ENCODE results near the gene PHF1.
"Not testable (repeated sequence)": the region's sequence is repeated elsewhere in the genome, so short reads cannot be mapped to it uniquely, and the experiment has no call there.

PHF1 gene

DNA sequence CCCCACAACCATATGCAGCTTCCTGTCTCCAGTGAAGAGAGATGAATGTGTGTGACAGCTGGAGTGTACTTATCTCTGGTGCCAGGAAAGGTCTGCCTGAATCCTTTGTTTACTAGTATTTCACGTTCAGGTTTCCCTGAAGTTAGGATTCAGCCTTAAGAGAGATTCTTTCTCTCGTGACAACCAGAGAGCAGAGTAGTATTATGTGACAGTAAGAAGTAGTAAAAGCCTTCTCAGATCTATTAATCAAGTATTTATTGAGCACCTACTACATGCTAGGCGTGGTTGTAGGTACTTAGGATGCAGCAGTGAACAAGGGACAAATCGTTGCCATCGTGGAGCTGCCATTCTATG, 18.2 kb upstream of the PHF1 start:
- Histone ChIP-seq H3K4me1 (ENCODE audit: control insufficient read depth, insufficient read depth, low read length) (peaks cover 10% of the 10 kb centered on the region), H3K9me3 (ENCODE audit: control insufficient read depth, insufficient read depth, low read depth, low read length) (no peaks in the 10 kb centered on the region), H3K27ac (ENCODE audit: extremely low read depth, low read depth, low read length) (peak overlapping the region; percentile 80; the same call in 1 of the 2 replicates), H3K4me3 (ENCODE audit: low read depth, low read length) (peak overlapping the region; percentile 82), H3K36me3 (ENCODE audit: control insufficient read depth in 2 of 2, insufficient read depth in 1 of 2, low read length in 2 of 2) (peaks cover 6 to 18% of the 10 kb centered on the region in 2 experiments; a peak in 2 of 3 replicates)
- TF ChIP-seq, protein P1, sequence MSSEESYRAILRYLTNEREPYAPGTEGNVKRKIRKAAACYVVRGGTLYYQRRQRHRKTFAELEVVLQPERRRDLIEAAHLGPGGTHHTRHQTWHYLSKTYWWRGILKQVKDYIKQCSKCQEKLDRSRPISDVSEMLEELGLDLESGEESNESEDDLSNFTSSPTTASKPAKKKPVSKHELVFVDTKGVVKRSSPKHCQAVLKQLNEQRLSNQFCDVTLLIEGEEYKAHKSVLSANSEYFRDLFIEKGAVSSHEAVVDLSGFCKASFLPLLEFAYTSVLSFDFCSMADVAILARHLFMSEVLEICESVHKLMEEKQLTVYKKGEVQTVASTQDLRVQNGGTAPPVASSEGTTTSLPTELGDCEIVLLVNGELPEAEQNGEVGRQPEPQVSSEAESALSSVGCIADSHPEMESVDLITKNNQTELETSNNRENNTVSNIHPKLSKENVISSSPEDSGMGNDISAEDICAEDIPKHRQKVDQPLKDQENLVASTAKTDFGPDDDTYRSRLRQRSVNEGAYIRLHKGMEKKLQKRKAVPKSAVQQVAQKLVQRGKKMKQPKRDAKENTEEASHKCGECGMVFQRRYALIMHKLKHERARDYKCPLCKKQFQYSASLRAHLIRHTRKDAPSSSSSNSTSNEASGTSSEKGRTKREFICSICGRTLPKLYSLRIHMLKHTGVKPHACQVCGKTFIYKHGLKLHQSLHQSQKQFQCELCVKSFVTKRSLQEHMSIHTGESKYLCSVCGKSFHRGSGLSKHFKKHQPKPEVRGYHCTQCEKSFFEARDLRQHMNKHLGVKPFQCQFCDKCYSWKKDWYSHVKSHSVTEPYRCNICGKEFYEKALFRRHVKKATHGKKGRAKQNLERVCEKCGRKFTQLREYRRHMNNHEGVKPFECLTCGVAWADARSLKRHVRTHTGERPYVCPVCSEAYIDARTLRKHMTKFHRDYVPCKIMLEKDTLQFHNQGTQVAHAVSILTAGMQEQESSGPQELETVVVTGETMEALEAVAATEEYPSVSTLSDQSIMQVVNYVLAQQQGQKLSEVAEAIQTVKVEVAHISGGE (tag by site-specific recombination; conservative IDR thresholded peaks at IDR 0.05; ENCODE audit: low read depth): no peak
- peak; percentile 99 for TF ChIP-seq ZNF664 (tag by site-specific recombination; IDR thresholded peaks at IDR 0.05)
- ChIA-PET POLR2A (interaction anchor here (0.6 to 1.4 kb wide), 2 partner anchors 14 to 75 kb away, joined by 3 to 4 read pairs; partner anchors contain the start of gene ZBTB22), CTCF (interaction anchor here (0.6 to 1.1 kb wide), 4 partner anchors 16 to 524 kb away, joined by 3 to 5 read pairs (median 3); partner anchors contain the start of gene ZBTB9)

- H3K9me3 ChIP-seq (ENCODE audit: control insufficient read depth, insufficient read depth, low read depth, low read length): no peaks in the 10 kb centered on the region
- peak; percentile 35; the same call in 1 of the 2 replicates for TF ChIP-seq ZNF366 (tag by site-specific recombination; conservative IDR thresholded peaks at IDR 0.05)
- TF ChIP-seq ZNF654 (tag by site-specific recombination; IDR thresholded peaks at IDR 0.05; ENCODE audit: low read depth): 0 out of 2 replicates have a peak, but pooled peaks have one; percentile 4
- TF ChIP-seq PRDM1 (tag by site-specific recombination; IDR thresholded peaks at IDR 0.05): peak; percentile 46; the same call in 1 of the 2 replicates
- no peak for TF ChIP-seq ZNF350 (tag by site-specific recombination; IDR thresholded peaks at IDR 0.05)
- 0 out of 2 replicates have a peak, but pooled peaks have one; percentile 1 for TF ChIP-seq HOXD13 (CRISPR knock-in tag; IDR thresholded peaks at IDR 0.05; ENCODE audit: borderline replicate concordance)
- peaks cover 10% of the 10 kb centered on the region for H3K4me1 ChIP-seq (ENCODE audit: control insufficient read depth, insufficient read depth, low read length)
- H3K36me3 ChIP-seq (ENCODE audit: control insufficient read depth in 2 of 2, insufficient read depth in 1 of 2, low read length in 2 of 2): peaks cover 6 to 22% of the 10 kb centered on the region in 2 experiments; a peak in 2 of 3 replicates
- H3K27ac ChIP-seq (ENCODE audit: extremely low read depth, low read depth, low read length): no peak overlapping the region
- POLR2A ChIA-PET: interaction anchor here (1.4 kb wide), 1 partner anchor 75 kb away, joined by 4 read pairs; the partner anchor contains the start of gene ZBTB22
- peak overlapping the region; percentile 82 for H3K4me3 ChIP-seq (ENCODE audit: low read depth, low read length)
- CTCF ChIA-PET: interaction anchor here (0.6 kb wide), 1 partner anchor 61 kb away, joined by 3 read pairs; the partner anchor contains the start of gene ZBTB9
Observed at GRCh38 chr6:33392979-33393378, 17.8 kb upstream of the PHF1 start.

- TF ChIP-seq ZNF133 (tag by site-specific recombination; IDR thresholded peaks at IDR 0.05) (no peak), ZNF530 (tag by site-specific recombination; IDR thresholded peaks at IDR 0.05; ENCODE audit: low read depth) (no peak), ZNF302 (tag by site-specific recombination; IDR thresholded peaks at IDR 0.05; ENCODE audit: low read depth) (no peak), ZFP37 (tag by site-specific recombination; IDR thresholded peaks at IDR 0.05) (no peak), ZNF670 (tag by site-specific recombination; IDR thresholded peaks at IDR 0.05; ENCODE audit: low read depth) (no peak), MZF1 (tag by site-specific recombination; IDR thresholded peaks at IDR 0.05; ENCODE audit: borderline replicate concordance) (no peak), TRIM28 (IDR thresholded peaks at IDR 0.05; ENCODE audit: borderline replicate concordance, low read length) (no peak), ZNF837 (tag by site-specific recombination; IDR thresholded peaks at IDR 0.05) (no peak), KLF10 (tag by site-specific recombination; IDR thresholded peaks at IDR 0.05) (no peak)
- ChIA-PET CTCF (interaction anchor here (0.6 to 0.9 kb wide), 3 partner anchors 20 to 156 kb away, joined by 3 to 4 read pairs (median 3); partner anchors contain the start of gene CUTA), POLR2A (interaction anchor here (0.7 kb wide), 3 partner anchors 125 to 562 kb away, joined by 3 to 7 read pairs (median 5); partner anchors contain the start of genes RPS18 and VPS52)
- Histone ChIP-seq H3K27ac (ENCODE audit: extremely low read depth, low read depth, low read length) (no peak overlapping the region), H3K4me3 (ENCODE audit: low read depth, low read length) (no peak overlapping the region), H3K36me3 (ENCODE audit: control insufficient read depth in 2 of 2, insufficient read depth in 1 of 2, low read length in 2 of 2) (peaks cover 48 to 63% of the 10 kb centered on the region in 2 experiments), H3K4me1 (ENCODE audit: control insufficient read depth, insufficient read depth, low read length) (peaks cover 10% of the 10 kb centered on the region), H3K9me3 (ENCODE audit: control insufficient read depth, insufficient read depth, low read depth, low read length) (no peaks in the 10 kb centered on the region)
Observed at GRCh38 chr6:33397541-33397940, 13.3 kb upstream of the PHF1 start.

- H3K4me3 ChIP-seq (ENCODE audit: low read depth, low read length); POLR2A ChIA-PET; H3K9me3 ChIP-seq (ENCODE audit: control insufficient read depth, insufficient read depth, low read depth, low read length); H3K27ac ChIP-seq (ENCODE audit: extremely low read depth, low read depth, low read length); H3K4me1 ChIP-seq (ENCODE audit: control insufficient read depth, insufficient read depth, low read length); CTCF ChIA-PET: not testable (repeated sequence)
- H3K36me3 ChIP-seq (ENCODE audit: control insufficient read depth in 2 of 2, insufficient read depth in 1 of 2, low read length in 2 of 2): peaks cover 51 to 73% of the 10 kb centered on the region in 2 experiments
Observed at GRCh38 chr6:33398601-33399000, 12.2 kb upstream of the PHF1 start.
